GM12872 (cell line): ENCODE results near the gene GAS2L1.

Experiments used
- TF ChIP-seq, protein P1 (sequence below): IDR thresholded peaks from 3 replicates; pipeline ENCODE4 v1.5.1; 2011; ENCODE audit warnings: low read depth, mild to moderate bottlenecking, low read length, moderate library complexity; ENCODE audit not compliant: insufficient read depth

The GAS2L1 gene

DNA sequence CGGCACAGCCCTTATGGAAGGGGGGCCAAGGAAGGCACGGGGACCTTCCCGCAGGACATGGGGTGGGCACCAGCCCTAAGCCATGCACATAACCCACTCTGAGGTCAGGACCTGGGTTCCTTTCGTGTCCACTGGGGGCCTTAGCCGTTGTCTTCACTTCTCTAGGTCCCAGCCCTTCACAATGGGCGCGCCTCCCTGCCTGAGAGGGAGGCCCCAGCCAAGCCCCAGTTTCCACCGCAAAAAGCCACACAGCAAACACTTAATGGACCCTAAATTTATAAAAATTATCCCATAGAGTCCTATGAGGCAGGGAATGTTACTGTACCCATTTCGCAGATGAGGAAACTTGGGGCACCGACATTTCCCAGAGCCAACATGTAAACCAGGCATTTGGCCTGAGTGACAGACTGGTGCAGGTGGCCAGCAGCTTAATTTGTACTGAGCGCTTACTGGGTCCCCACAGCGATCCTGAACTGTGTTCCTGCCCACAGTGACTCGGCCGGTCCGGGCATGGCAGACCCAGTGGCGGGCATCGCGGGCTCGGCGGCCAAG is 1.2 kb downstream of the GAS2L1 start:
- TF ChIP-seq, protein P1, sequence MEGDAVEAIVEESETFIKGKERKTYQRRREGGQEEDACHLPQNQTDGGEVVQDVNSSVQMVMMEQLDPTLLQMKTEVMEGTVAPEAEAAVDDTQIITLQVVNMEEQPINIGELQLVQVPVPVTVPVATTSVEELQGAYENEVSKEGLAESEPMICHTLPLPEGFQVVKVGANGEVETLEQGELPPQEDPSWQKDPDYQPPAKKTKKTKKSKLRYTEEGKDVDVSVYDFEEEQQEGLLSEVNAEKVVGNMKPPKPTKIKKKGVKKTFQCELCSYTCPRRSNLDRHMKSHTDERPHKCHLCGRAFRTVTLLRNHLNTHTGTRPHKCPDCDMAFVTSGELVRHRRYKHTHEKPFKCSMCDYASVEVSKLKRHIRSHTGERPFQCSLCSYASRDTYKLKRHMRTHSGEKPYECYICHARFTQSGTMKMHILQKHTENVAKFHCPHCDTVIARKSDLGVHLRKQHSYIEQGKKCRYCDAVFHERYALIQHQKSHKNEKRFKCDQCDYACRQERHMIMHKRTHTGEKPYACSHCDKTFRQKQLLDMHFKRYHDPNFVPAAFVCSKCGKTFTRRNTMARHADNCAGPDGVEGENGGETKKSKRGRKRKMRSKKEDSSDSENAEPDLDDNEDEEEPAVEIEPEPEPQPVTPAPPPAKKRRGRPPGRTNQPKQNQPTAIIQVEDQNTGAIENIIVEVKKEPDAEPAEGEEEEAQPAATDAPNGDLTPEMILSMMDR: no peak

DNA sequence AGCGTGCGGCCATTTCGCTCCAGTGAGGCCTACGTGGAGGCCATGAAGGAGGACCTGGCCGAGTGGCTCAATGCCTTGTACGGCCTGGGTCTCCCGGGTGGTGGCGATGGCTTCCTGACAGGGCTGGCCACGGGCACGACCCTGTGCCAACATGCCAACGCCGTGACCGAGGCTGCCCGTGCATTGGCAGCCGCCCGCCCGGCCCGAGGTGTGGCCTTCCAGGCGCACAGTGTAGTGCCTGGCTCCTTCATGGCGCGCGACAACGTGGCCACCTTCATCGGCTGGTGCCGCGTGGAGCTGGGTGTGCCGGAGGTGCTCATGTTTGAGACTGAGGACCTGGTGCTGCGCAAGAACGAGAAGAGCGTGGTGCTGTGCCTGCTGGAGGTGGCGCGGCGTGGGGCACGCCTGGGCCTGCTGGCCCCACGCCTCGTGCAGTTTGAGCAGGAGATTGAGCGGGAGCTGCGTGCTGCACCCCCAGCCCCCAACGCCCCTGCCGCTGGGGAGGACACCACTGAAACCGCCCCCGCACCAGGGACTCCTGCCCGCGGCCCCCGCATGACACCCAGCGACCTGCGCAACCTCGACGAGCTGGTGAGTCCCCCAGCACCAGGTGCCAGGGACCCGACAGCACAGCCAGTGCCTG is 1.8 kb downstream of the GAS2L1 start:
- TF ChIP-seq, protein P1: no peak

DNA sequence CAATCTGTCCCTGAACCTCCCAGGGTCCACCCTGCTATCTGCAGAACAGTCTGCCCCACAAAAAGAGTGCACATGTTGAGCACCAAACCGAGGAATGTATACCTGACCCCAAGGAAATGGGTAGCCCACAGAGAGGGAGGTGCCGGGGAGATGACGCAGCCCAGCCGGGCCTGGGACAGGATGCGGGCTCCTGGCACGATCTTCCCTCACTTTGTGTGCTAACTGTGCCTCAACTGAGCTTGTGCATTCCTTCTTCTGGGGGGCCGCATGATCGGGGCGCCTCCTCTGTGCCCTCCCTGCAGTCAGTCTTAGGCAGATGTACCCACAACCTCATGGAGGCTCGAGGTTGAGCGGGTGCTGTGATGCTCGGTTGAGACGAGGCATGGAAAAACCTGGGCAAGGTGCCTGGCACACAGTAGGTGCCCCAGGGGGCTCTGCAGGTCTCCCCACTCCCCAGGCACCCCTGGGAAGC is 2.4 kb downstream of the GAS2L1 start:
- TF ChIP-seq, protein P1: no peak

DNA sequence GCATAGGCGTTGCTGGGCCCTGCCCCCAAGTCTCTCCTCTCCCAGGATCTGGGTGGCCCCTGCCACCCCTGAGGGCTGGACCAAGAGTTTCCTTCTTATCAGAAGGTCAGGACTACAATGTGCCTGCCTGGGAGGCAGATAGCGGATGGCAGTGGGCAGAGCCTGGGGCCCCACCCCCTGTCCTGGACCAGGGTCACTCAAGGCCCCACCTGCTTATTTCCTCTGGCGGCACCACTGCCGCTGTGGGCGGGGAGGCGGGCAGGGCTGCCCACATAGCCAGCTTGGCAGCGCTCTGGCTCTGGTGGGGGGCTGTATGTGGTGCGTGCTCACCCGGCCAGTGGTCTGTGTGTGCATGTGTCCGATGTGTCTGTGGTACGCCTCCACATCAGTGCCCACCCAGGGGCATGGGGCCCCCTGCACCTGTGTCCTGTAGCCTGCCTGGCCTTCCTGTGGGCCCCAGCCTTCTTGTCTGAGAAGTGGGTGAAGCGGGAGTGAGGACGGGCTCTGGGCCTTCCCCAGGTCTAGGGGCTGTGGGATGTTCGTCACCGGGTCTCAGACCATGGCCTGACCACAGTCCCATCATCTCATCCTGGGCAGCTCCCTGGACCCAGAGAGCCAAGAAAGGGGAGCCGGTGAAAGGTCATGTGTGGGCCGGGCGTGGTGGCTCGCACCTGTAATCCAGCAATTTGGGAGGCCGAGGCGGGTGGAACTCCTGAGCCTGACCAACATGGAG is 3.0 kb downstream of the GAS2L1 start:
- TF ChIP-seq, protein P1: no peak

DNA sequence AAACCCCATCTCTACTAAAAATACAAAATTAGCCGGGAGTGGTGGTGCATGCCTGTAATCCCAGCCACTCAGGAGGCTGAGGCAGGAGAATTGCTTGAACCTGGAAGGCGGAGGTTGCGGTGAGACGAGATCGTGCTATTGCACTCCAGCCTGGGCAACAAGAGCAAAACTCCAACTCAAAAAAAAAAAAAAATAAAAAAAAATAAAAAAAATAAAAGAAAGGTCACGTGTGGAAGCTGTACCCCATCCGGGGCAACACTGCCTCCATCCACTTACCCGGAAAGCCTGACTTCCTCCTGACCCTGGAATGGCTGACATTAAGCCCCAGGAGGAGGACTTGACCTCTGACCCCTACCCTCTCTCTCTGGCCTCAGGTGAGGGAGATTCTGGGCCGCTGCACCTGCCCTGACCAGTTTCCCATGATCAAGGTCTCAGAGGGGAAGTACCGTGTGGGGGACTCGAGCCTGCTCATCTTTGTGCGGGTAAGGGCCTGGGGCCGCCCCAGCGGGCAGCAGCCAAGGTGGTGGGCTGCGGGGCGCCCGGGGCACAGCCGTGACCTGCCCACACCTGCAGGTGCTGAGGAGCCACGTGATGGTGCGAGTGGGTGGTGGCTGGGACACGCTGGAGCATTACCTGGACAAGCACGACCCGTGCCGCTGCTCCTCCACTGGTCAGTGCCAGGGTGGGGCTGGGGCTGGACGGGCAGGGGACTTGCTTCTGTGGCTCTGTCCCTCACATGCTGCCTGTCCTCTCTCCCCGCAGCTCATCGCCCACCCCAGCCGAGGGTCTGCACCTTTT is 3.8 kb downstream of the GAS2L1 start:
- TF ChIP-seq, protein P1: no peak

DNA sequence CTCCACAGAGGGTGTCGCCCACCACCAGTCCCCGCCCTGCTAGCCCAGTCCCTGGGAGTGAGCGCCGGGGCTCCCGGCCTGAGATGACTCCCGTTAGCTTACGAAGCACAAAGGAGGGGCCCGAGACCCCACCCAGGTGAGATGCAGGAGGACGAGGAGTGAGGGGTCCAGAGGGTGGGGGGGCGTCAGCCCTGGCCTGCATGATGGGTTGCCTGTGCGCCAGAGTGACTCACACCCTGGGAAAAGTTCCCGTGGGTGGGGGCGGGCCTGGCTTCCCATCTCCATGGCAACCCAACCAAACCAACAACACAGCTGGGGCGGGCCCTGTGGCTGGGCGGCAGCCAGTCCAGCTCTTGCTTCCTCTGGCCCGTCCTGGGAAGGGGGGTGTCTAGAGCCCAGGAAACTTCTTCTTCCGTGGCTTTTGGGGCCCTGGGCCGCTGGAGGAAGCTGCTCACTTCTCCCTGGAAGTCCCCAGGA is 4.5 kb downstream of the GAS2L1 start:
- TF ChIP-seq, protein P1: no peak
